OCI-LY7 (cell line): ENCODE results near the gene SMPD3. TPM values are rescaled to one million over a fixed set of nuclear protein-coding genes. Genes with fewer than 3 reads are reported as not detected.

ENCODE experiments used
- BruUV-seq: library from RNA; stranded (reverse); fragments of 400-500 nt; replicated peaks from 2 replicates; lab custom pipeline; 2021; lab: Mats Ljungman, UMichigan
- CTCF ChIA-PET: fragments of 300-600 bp; sonication (Branson Sonifier 250); formaldehyde crosslinking; loops from one replicate; lab custom pipeline; 2022; ENCODE audit warnings: antibody characterized with exemption; ENCODE audit not compliant: unreplicated experiment; lab: Charles Lee
- POLR2A ChIA-PET: fragments of 300-600 bp; sonication (Branson Sonifier 250); formaldehyde crosslinking; loops from one replicate; lab custom pipeline; 2022; ENCODE audit warnings: antibody characterized with exemption; lab: Charles Lee
- DNase-seq: peaks from one replicate; pipeline ENCODE4 v3.0.0-alpha.2; 2015; ENCODE audit warnings: low spot score
- H2AFZ ChIP-seq: fragments of 200-600 bp; sonication (generic), shearing (Covaris generic); 2 replicates; pipeline ENCODE4 v1.6.1; 2014; ENCODE audit warnings: mild to moderate bottlenecking, antibody characterized with exemption, low read length, moderate library complexity
- H3K27ac ChIP-seq: fragments of 200-600 bp; sonication (generic); 2 replicates; pipeline ENCODE4 v1.5.1; 2014; ENCODE audit warnings: mixed run types, low read depth, mild to moderate bottlenecking, moderate library complexity, low read length, inconsistent platforms; ENCODE audit not compliant: poor library complexity, severe bottlenecking
- H3K36me3 ChIP-seq: fragments of 200-600 bp; sonication (generic); 2 replicates; pipeline ENCODE4 v1.6.1; 2014; ENCODE audit warnings: mild to moderate bottlenecking, antibody characterized with exemption, low read length, moderate library complexity, mixed read lengths; ENCODE audit not compliant: insufficient read depth
- H3K4me1 ChIP-seq: fragments of 200-600 bp; sonication (generic); 2 replicates; pipeline ENCODE4 v1.5.1; 2014; ENCODE audit warnings: mild to moderate bottlenecking, low read length; ENCODE audit not compliant: insufficient read depth, poor library complexity, severe bottlenecking
- H3K4me2 ChIP-seq: fragments of 200-600 bp; sonication (generic); 2 replicates; pipeline ENCODE4 v1.6.1; 2014; ENCODE audit warnings: mild to moderate bottlenecking, low read length
- H3K4me3 ChIP-seq: fragments of 200-600 bp; sonication (generic); 2 replicates; pipeline ENCODE4 v1.5.1; 2014; ENCODE audit warnings: mild to moderate bottlenecking, low read depth, low read length; ENCODE audit not compliant: poor library complexity, severe bottlenecking
- H3K79me2 ChIP-seq: fragments of 200-600 bp; sonication (generic); 2 replicates; pipeline ENCODE4 v1.6.1; 2016; ENCODE audit warnings: low read depth, mild to moderate bottlenecking, low read length, moderate library complexity, mixed read lengths; ENCODE audit not compliant: insufficient read depth
- H3K9me2 ChIP-seq: fragments of 200-600 bp; sonication (generic); 2 replicates; pipeline ENCODE4 v1.6.1; 2016; ENCODE audit warnings: mild to moderate bottlenecking, low read length, mixed read lengths; ENCODE audit not compliant: insufficient read depth
- H3K9me3 ChIP-seq: fragments of 200-600 bp; sonication (generic); 2 replicates; pipeline ENCODE4 v1.6.1; 2014; ENCODE audit warnings: mild to moderate bottlenecking, mixed run types, low read length, mixed read lengths
- H4K20me1 ChIP-seq: fragments of 200-600 bp; sonication (generic); 2 replicates; pipeline ENCODE4 v1.6.1; 2014; ENCODE audit warnings: mild to moderate bottlenecking, antibody characterized with exemption, low read length, moderate library complexity, mixed read lengths; ENCODE audit not compliant: insufficient read depth
- CTCF ChIP-seq: fragments of 200-600 bp; sonication (generic); conservative IDR thresholded peaks from 2 replicates; pipeline ENCODE4 v1.5.1; 2014; ENCODE audit warnings: mild to moderate bottlenecking, antibody characterized with exemption, low read length, moderate library complexity, mixed read lengths
- EZH2phosphoT487 ChIP-seq: fragments of 200-600 bp; sonication (generic); IDR thresholded peaks from 2 replicates; pipeline ENCODE4 v1.6.1; 2018; ENCODE audit warnings: low read depth, borderline replicate concordance, mild to moderate bottlenecking, mixed run types, antibody characterized with exemption, low read length, moderate library complexity, mixed read lengths
- intact Hi-C: fragments of 100-400 bp; cut with micrococcal nuclease; formaldehyde crosslinking; loops from one replicate; pipeline ENCODE4 v1.10.0; 2022; ENCODE audit not compliant: unreplicated experiment
- total RNA-seq, 2 experiments: library from RNA; depleted of rRNA in 1 of 2; stranded (reverse); fragments of >200 nt in 1 of 2; shearing (Covaris generic) in 1 of 2; gene quantifications; 2 replicates each; pipeline ENCODE4 v1.2.3, GENCODE V29; 2014 to 2022

SMPD3 gene
- total RNA-seq, 2 experiments from 2014 or later, result 0.16 to 0.51 TPM

GRCh38 chr16:68490358-68490757 lies 42.0 kb upstream of the SMPD3 start:
- POLR2A ChIA-PET, result interaction anchor here (1.8 to 2.3 kb wide), 3 partner anchors 10 to 20 kb away, joined by 5 to 12 read pairs (median 8); no protein-coding TSS in a partner anchor
- CTCF ChIA-PET, result interaction anchor here (0.6 kb wide), 1 partner anchor 25 kb away, joined by 3 read pairs; no protein-coding TSS in a partner anchor
- peak overlapping the region; percentile 79 for H3K27ac ChIP-seq

GRCh38 chr16:68488554-68488953 lies 40.2 kb upstream of the SMPD3 start:
- no TSS peak for BruUV-seq
- no peak overlapping the region for H2AFZ ChIP-seq
- H3K4me3 ChIP-seq, result no peak overlapping the region
- H3K36me3 ChIP-seq, result peaks cover 2% of the 10 kb centered on the region; the same call in 1 of the 2 replicates
- DNase-seq, result no peak
- POLR2A ChIA-PET, result interaction anchor here (0.7 to 2.5 kb wide), 2 partner anchors 19 to 1049 kb away, joined by 3 to 31 read pairs; no protein-coding TSS in a partner anchor
- H3K4me2 ChIP-seq, result no peak overlapping the region
- H3K9me2 ChIP-seq, result no peaks in the 10 kb centered on the region
- H3K79me2 ChIP-seq, result no peaks in the 10 kb centered on the region
- no peaks in the 10 kb centered on the region for H4K20me1 ChIP-seq
- no peak overlapping the region for H3K27ac ChIP-seq
- H3K4me1 ChIP-seq, result peaks cover 77% of the 10 kb centered on the region
- intact Hi-C loops, result no loop called here
- CTCF ChIA-PET, result no interaction called here
- TF ChIP-seq CTCF, result no peak
- TF ChIP-seq EZH2phosphoT487, result no peak
- no peaks in the 10 kb centered on the region for H3K9me3 ChIP-seq

More at GRCh38 chr16:68490358-68490757, 42.0 kb upstream of the SMPD3 start:
- no peaks in the 10 kb centered on the region; the same call in 1 of the 2 replicates for H3K9me3 ChIP-seq
- TF ChIP-seq CTCF (no peak), EZH2phosphoT487 (no peak)
- peak overlapping the region; percentile 61 for H3K4me3 ChIP-seq
- no TSS peak for BruUV-seq
- no peaks in the 10 kb centered on the region for H4K20me1 ChIP-seq
- DNase-seq, result no peak
- H3K4me2 ChIP-seq, result peak overlapping the region; percentile 89
- H3K9me2 ChIP-seq, result no peaks in the 10 kb centered on the region
- peak overlapping the region; percentile 48; the same call in 1 of the 2 replicates for H2AFZ ChIP-seq
- no peaks in the 10 kb centered on the region for H3K79me2 ChIP-seq
- H3K4me1 ChIP-seq, result peaks cover 79% of the 10 kb centered on the region
- H3K36me3 ChIP-seq, result peaks cover 15% of the 10 kb centered on the region; the same call in 1 of the 2 replicates
- intact Hi-C loops, result loop anchor here (5.0 to 10.0 kb wide), 2 partner anchors 43 to 236 kb away; partner anchors contain the start of gene SMPD3

- intact Hi-C loops, result no loop called here
- peaks cover 69% of the 10 kb centered on the region for H3K4me1 ChIP-seq
- H3K27ac ChIP-seq, result peak overlapping the region; percentile 18
- no peaks in the 10 kb centered on the region for H4K20me1 ChIP-seq
- peak overlapping the region; percentile 47; the same call in 1 of the 2 replicates for H2AFZ ChIP-seq
- ChIA-PET POLR2A (interaction anchor here (0.6 to 2.5 kb wide), 3 partner anchors 9 to 770 kb away, joined by 3 to 31 read pairs (median 5); no protein-coding TSS in a partner anchor), CTCF (no interaction called here)
- no peaks in the 10 kb centered on the region for H3K9me2 ChIP-seq
- H3K79me2 ChIP-seq, result no peaks in the 10 kb centered on the region
- H3K9me3 ChIP-seq, result 0 out of 2 replicates have a peak, but pooled peaks cover 3% of the 10 kb centered on the region
- H3K36me3 ChIP-seq, result no peaks in the 10 kb centered on the region
- no TSS peak for BruUV-seq
- no peak for TF ChIP-seq EZH2phosphoT487
- no peak for TF ChIP-seq CTCF
- peak; percentile 33 for DNase-seq
- H3K4me3 ChIP-seq, result no peak overlapping the region
- H3K4me2 ChIP-seq, result peak overlapping the region; percentile 34
Observed at GRCh38 chr16:68487669-68488068, 39.4 kb upstream of the SMPD3 start.
